Kidney tubule cell (primary cell): ENCODE results near the gene MLLT1.
A peak's percentile ranks its signal among the peaks of the same experiment; 100 is the strongest.

Source experiments
- DNase-seq: peaks from one replicate; pipeline ENCODE4 v3.0.0-alpha.2; 2018; ENCODE audit warnings: low spot score

Gene MLLT1

GRCh38 chr19:6221878-6222746 lies 57.7 kb downstream of the MLLT1 start:
- peak; percentile 34 for DNase-seq

- no peak for DNase-seq
These were observed 58.4 kb downstream of the MLLT1 start for GRCh38 chr19:6221220-6221877.

GRCh38 chr19:6220385-6221191 lies 59.2 kb downstream of the MLLT1 start:
- no peak for DNase-seq

GRCh38 chr19:6219586-6220290 lies 60.0 kb downstream of the MLLT1 start:
- no peak for DNase-seq

GRCh38 chr19:6219147-6219525 lies 60.6 kb downstream of the MLLT1 start:
- DNase-seq: no peak

GRCh38 chr19:6218491-6219146 lies 61.2 kb downstream of the MLLT1 start:
- peak; percentile 80 for DNase-seq

- no peak for DNase-seq
These were observed 61.9 kb downstream of the MLLT1 start for GRCh38 chr19:6217752-6218334.

DNA sequence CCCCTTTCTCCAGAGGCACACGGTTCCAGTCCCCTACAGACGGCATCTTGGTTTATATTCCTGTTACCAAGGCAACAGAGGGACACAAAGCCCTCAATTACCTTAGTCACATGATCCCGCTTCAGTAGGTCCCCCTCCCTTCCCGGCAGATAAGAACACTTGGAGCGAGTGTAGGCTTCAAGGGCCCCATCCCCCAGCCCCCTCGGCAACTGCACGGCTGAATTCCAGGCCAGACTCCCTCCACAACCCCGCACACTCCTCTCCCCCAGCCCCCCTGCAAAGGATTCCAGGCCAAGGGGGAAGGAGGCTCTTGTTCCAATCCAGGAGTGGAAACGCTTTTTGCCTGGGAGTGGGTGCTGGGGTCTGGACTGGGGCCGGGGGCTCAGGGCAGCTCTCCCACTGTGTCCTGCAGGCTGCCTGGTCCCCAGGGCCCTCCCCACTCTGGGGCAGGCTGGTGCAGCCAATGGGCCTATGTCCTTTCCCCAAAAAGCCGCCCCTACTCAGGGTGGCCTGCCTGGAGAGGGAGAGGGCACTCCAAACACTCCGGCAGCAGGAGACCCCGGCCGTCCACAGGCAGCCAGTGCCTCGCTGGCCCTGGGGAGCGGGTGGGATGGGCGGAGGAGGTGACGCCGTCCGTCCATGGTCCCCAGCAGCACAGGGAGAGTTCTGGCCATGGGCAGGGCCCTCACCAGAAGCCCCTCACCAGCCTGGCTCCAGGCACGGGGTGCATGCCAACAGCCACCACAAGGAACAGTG lies 62.6 kb downstream of the MLLT1 start:
- DNase-seq: no peak

- no peak for DNase-seq
These were observed 63.4 kb downstream of the MLLT1 start for GRCh38 chr19:6216236-6216995.

- DNase-seq: no peak
These were observed 64.0 kb downstream of the MLLT1 start for GRCh38 chr19:6215701-6216235.

DNA sequence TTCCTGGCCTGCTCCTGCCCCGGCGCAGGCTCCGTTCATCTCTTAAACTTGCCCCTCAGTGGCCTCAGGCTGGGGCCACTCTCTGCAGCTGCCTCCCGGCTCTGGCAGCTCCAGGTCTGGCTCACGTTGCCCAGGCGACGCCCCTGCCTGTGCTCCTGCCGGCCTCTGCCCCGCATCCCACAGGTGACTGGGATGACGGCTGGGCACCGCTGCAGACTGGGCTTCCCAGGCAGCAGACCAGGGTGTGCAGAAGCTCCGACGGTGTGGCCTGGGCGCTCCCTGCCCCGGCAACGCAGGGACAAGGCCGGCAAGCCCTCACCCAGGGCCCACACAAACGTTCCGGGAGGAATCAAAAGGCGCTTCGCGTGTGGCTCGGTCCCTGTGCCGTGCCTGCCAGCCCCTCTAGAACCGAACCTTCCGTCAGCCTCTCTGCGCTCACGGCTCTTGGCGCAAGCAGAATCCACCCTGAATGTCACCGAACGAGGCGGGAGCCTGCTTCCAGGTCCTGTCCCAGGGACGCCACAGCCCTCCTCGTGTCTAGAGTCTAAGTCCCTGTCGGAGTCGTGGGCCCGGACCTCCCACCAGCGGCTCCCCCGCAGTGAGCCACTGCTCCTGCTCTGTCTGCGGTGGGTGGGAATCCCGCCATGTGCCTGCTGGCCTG lies 64.8 kb downstream of the MLLT1 start:
- no peak for DNase-seq

DNA sequence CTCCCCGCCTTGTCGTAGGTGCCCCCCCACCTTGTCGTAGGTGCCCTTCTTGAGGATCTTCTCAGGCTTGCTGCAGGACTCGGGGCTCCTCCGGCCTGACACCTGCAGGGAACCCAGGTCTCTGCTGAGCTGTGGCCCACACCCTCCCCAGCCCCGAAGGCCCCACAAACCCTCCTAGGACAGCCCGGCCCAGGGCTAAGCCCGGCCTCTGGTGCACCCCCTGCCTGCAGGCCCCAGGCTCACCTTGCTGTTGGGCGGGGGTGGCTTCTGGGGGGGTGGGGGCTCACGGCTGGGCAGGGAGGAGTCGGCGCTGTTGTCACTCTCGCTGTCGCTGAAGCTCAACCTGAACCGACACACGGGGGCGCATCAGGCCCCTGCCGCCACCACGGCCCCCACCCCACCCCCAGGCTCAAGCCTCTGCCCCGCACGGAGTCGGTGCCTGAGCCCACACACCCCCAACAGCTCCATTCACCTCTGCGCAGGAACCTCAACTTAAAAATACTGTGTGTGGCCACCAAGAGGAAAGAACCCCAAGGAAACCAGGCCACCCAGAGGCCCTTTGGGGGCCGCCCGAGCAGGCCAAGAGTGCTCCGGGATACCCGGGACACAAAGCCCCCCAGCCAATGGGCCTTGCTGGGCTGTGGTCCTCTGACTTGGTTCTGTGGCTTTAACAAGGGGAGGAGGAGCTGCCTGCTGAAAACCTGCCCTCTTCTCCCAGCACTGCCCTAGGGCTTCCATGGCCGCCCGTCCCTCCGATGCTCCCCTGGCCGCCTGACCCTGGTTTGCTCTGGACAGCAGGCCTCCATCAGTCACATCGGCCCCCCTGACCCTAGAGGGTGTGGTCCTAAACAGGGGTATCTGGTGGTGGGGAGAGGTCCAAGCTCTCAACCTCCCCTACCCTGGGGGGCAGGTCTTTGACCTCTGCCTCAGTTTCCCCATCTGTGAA lies 65.8 kb downstream of the MLLT1 start:
- DNase-seq: no peak

- no peak for DNase-seq
These were observed 66.5 kb downstream of the MLLT1 start for GRCh38 chr19:6213266-6213595.

GRCh38 chr19:6212403-6213265 lies 67.1 kb downstream of the MLLT1 start:
- no peak for DNase-seq

GRCh38 chr19:6211632-6212402 lies 68.0 kb downstream of the MLLT1 start:
- DNase-seq: no peak
